GM19023 (cell line): Measurements from ENCODE around the gene PODXL2.
"Not testable (repeated sequence)": the region's sequence is repeated elsewhere in the genome, so short reads cannot be mapped to it uniquely, and the experiment has no call there.

Experiments
- ATAC-seq: cut with Tn5 transposase; IDR thresholded peaks from one replicate; pipeline ENCODE4 v1.9.1; 2021; ENCODE audit warnings: mild to moderate bottlenecking, moderate library complexity; ENCODE audit not compliant: unreplicated experiment

Gene PODXL2

GRCh38 chr3:127605547-127605946 is 23.4 kb upstream of the PODXL2 start:
- not testable (repeated sequence) for ATAC-seq

- ATAC-seq, result no peak
Observed at GRCh38 chr3:127606086-127606805, 22.7 kb upstream of the PODXL2 start.

DNA sequence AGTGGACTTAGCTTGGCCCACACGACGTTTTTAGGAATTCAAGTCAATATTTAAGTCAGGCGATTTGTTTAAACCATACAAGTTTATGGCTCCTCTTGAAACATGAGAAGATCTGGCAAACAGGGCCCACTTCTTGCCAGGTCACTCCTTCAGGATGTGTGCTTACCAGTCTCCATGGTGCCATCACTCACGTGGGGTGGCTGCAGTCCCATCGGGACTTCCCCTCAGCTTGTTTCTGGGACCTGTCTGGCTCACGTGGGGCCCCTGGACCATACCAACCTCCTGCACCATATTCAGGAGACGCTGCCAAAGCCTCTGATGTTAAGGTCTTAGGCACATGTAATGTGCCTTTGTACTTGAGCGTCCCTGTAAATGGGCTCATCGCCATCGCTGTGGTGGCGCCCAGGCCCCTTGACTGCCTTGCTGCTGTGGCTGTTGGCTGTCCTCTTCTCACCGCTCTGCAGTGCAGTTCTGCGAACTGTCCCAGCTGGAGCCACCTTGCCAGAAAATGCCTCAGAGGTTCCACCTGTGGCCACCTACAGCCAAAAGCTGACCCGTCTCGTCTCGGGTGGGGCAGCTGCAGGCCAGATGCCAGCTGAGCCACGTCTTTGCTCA is 21.9 kb upstream of the PODXL2 start:
- no peak for ATAC-seq

DNA sequence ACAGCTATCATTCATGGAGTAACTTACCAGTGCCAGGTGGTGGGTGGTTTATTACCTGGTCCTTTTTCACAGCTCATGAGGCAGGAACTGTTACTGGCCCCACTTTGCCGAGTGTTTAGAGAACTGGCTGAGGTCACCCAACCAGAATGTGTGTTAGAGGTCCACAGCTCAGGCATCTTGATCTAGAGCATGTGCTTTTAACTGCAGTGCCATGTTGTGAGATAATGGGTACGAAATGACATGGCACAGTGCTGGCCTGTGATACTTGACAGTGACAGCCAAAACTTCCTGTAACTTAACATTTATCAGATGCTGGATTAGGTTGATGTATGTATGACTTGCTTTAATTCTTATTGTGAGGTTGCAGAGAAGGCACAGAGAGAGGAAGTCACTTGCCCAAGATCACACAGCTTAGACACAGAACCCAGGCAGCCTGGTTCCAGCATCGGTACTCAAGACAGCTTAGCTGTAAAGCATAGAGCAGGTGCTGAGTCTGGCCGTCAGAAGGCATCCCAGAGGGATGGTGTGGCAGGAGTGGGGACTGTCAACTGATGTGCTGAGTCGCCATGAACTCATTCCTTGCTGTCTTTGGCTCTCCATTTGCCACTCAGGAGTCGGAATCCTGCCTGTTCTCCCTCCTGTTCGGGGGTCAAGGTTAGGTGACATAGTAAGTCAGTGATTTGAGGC is 21.2 kb upstream of the PODXL2 start:
- no peak for ATAC-seq

DNA sequence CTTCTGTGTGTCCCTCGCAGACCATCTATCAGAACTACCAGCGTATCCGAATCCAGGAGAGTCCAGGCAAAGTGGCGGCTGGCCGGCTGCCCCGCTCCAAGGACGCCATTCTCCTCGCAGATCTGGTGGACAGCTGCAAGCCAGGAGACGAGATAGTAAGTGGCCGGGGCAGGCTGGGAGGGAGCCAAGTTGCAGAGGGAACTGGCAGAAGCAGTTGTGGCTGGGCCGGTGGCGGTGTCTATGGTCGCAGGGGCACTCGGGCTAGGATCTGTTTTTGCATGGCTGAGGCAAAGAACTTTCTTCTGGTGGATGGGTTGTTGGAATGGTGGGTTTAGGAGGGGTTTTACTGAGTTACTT is 20.6 kb upstream of the PODXL2 start:
- no peak for ATAC-seq

DNA sequence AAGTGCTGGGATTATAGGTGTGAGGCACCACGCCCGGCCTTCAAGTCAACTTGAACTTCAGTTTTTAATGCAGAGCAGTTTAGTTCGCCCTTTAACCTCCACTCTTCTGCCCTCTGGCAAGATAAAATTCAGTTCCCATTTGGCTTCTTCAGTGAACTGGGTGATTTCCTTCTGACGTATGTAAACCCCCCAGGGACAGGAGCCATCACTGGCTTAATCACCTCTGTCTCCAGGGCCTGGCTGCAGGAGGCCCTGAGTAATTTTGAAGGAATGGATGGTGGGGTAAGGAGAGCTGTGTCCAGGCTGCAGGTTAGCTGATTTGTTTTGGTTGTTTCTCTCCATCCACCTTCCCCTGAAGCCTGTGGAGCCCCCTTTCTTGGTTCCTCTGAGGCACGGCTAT is 18.9 kb upstream of the PODXL2 start:
- no peak for ATAC-seq

DNA sequence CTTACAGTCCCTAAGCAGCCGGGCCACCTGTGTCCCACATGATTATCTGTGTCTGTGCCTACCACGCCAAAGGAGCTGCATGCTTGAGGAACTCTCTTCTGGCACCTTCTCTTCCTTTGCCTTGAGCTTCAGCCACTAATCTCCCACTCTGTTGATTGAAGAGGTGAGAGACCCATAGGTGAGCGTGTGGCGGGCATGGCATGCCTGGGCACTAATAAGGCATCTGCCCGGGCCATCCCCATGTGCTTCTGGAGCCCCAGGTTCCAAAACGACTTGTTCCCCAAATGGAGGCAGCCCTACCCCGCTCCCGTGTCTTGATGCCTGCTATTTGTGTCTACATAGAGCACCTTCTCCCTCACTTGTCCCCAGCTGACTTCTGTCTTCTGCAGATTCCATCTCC is 17.7 kb upstream of the PODXL2 start:
- no peak for ATAC-seq

GRCh38 chr3:127612966-127613365 is 16.0 kb upstream of the PODXL2 start:
- ATAC-seq, result no peak

DNA sequence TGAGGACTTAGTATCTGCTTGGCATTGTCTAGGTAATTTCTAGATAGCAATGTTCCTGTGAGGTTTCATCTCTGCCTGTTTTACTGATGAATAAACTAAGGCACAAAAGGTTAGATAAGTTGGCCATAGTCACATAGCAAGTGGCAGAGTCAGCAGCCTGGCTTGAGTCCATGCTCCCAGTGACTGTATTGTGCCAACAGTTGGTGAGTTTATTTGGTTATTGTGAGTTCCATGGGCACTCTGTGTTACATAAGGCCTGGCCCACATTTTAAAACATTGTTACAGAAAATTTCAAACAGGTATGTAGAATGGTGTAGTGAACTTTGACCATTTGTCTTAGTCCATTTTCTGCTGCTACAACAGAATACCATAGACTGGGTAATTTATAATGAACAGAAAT is 15.6 kb upstream of the PODXL2 start:
- ATAC-seq, result no peak

- no peak for ATAC-seq
Observed at GRCh38 chr3:127614928-127615589, 13.9 kb upstream of the PODXL2 start.

- no peak for ATAC-seq
Observed at GRCh38 chr3:127615631-127616305, 13.2 kb upstream of the PODXL2 start.

GRCh38 chr3:127616836-127617605 is 12.0 kb upstream of the PODXL2 start:
- ATAC-seq, result no peak

DNA sequence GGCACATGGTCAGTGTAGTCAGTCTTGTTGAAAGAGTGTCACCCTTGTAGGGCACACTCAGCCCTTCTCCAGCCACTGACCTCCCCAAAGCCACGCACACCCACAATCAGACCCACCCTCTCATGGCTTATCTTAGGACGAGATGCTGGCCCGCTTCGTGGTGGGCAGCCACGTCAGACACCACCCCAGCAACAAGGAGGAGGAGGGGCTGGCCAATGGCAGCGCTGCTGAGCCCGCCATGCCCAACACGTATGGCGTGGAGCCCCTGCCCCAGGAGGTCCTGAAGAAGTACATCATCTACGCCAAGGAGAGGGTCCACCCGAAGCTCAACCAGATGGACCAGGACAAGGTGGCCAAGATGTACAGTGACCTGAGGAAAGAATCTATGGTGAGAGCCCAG is 10.1 kb upstream of the PODXL2 start:
- no peak for ATAC-seq

GRCh38 chr3:127620637-127621375 is 8.2 kb upstream of the PODXL2 start:
- ATAC-seq, result no peak

- no peak for ATAC-seq
Observed at GRCh38 chr3:127622031-127622430, 7.0 kb upstream of the PODXL2 start.

- ATAC-seq, result no peak
Observed at GRCh38 chr3:127622772-127623576, 6.0 kb upstream of the PODXL2 start.

GRCh38 chr3:127624063-127624462 is 4.9 kb upstream of the PODXL2 start:
- no peak for ATAC-seq

GRCh38 chr3:127625821-127626220 is 3.2 kb upstream of the PODXL2 start:
- ATAC-seq, result no peak

DNA sequence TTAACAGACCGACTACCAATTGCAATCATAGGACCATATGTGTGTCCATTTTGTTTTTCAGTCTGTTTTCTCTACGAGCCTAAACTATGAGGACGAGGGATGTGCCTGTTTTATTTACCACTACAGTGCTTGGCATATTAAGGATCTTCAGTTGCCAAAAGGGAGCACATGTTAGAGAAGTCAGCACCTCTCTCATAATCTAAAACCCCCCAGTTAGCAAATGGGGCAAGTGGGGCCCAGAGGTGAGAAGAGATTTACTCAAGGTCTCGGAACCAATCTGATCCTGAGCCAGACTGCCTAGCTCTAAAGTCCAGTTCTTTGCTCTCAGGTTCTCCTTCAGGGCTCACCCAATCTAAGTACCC is 578 bp upstream of the PODXL2 start:
- no peak for ATAC-seq
